GM18951 (cell line): ENCODE data around the gene ANGPTL2.

Source experiments
- POLR2A ChIP-seq: IDR thresholded peaks from 4 replicates; pipeline ENCODE4 v1.6.1; 2011; ENCODE audit warnings: mild to moderate bottlenecking; ENCODE audit not compliant: insufficient read length, insufficient read depth; ENCODE audit errors: extremely low read depth
- in situ Hi-C: fragments of 300-500 bp; cut with MboI; formaldehyde crosslinking; loops from one replicate; pipeline ENCODE4 v1.12.0; 2022; ENCODE audit warnings: low sequenced_read_pairs, mixed read lengths, inconsistent platforms; ENCODE audit not compliant: unreplicated experiment

ANGPTL2 gene

DNA sequence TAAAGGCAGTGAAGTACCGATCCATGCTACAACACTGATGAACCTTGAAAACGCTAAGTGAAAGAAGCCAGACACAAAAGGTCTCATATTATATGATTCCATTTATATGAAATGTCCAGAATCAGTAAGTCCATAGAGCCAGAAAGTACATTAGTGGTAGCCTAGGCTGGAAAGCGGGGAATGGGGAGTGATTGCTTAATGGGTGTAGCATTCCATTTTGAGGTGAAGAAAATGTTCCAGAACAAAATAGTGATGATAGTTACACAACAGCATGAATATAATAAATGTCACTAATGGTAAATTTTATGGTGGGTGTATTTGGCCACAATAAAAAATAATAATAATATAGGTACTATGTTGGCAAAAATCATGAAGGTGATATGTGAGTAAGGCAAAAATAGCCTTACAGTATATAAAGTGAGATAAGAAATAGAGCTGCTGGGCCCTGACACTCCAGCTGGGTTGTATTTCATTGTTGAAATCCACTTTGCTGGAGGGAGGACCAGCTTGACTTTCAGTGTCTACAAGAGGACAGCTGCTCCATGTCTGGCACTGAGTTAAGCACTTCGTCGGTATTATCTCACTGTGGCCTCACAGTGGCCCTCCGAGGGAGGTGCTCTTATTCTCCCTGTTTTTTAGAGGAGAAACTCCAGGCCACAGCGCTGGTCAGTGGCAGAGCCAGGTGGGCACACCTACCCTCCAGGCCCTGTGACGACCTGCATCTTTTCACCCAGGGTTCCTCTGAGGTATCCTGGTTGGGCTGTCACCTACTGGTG lies 22.4 kb upstream of the ANGPTL2 start:
- no peak for TF ChIP-seq POLR2A
- in situ Hi-C loops: no loop called here

DNA sequence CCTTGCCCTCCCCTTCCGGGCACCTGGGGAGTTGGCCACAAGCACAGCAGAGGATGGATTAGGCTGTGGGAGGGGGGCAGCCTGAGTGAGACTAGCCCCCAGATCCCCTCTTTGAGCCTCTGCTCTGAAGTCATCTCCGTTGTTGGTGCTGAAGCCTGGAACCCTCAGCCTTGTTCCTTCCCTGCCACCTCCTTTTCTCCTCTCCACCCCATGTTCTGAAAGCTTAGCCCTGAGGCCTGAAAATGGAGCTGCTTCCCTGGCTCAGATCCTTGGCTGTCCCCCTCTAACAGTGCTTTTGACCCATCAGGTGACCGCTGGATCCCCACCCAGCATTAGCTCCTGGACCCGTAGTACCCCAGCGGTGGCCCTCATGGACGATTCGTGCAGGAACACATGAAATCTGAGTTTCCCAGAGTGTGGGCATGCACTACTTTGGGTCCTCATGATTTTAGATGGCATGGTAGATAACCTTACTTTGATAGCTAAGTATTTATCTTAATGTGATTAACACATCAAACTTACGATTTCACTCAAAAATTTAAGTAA lies 21.6 kb upstream of the ANGPTL2 start:
- no peak for TF ChIP-seq POLR2A
- in situ Hi-C loops: no loop called here

DNA sequence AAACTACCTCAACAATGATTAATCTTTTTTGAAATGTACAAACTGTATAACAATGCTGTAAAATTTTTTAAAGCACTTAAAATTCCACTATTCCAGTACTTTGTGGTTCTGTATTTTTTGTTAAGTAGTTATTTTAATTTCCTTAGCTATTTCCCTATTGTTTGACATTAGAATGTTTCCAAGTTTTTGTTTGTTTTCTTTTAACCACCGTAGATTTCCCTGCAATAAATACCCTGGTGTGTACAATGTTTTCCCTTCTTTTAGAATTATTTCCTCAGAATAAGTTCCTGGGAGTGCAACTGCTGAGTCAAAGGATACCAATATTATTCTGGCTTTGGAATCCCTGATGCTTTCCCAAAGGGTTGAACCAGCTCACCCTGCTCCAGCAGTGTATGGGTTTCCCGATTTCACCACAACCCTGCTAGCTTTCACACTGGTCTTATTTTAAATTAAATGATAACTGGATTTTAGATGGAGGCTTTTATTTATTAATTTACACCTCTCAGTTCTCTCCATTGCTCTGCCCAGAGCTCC lies 20.6 kb upstream of the ANGPTL2 start:
- in situ Hi-C loops: no loop called here
- TF ChIP-seq POLR2A: no peak

DNA sequence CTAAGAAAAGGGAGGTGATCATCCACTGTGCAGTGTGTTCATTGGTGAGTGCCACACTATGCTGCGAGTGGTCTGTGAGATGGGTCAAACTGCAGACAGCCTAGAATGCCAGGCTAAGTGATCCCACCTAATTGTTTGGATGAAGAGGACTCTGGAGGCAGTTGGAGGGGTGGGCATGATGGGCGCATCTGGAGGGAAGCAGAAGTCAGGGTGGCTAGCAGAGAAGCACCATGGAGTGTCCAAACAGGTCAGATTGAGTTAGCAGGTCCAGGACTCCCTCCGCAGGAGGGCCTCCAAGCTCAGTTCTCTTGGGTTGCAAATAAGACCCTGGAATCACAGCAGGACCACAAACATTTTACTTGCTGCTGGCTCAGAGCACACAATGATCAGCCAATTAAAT lies 19.9 kb upstream of the ANGPTL2 start:
- in situ Hi-C loops: no loop called here
- TF ChIP-seq POLR2A: no peak

DNA sequence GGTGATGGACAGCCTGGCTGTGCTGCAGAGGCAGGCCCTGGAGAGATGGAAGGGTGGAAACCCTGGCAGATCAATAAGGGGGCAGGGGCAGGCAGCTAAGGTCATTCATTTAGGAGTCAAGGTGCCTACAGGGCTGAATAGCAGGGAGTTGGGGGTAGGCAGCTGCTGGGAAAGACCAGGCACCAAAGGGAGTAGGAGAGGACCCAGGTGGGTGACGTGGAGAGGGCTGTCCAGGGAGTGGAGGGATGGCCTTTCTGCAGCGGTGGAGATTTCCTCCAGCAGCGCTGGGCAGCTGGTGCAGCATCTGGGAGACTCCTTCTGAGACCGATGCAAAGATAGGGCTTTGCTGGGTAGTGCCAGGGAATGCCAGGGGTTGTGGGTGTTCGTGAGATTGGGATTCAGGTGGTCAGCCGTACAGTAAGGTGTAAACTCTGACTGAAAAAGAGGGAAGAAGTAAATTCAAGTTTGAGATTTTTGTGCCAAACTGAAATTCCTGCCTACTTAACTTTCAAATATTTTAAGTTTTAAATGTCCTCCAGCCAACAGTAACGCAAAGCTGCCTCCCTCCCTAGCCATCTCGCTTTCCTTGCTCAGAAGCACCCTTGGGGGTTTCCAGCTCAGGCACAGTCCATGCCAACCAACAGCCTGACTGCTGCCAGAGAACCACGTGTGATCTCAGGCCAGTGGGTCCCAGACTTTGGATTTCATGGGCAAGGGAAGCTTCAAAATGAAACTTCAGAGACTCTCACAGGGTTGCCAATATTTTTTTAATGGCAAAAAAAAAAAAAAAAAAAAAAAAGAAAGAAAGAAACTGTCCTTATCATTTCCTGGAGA lies 18.6 kb upstream of the ANGPTL2 start:
- in situ Hi-C loops: no loop called here
- no peak for TF ChIP-seq POLR2A

DNA sequence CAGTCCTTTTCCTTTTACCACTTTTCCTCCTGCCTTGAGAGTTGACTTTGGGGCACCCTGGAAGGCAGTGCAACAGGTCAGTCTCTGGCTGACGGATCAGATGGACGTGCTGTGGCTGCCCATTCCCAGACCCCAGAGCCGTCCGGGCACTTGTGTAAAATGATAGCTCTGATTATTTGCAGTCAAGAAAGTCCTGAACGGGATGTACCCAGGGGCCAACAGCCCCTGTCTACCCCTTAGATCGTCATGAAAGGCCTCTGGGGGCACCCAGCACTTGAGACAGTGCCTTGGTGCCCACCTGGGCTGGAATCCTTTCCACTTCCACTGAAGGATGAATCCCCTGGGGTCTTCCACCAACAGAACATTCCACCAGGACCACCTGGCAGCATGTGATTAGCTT lies 17.7 kb upstream of the ANGPTL2 start:
- in situ Hi-C loops: no loop called here
- TF ChIP-seq POLR2A: no peak

DNA sequence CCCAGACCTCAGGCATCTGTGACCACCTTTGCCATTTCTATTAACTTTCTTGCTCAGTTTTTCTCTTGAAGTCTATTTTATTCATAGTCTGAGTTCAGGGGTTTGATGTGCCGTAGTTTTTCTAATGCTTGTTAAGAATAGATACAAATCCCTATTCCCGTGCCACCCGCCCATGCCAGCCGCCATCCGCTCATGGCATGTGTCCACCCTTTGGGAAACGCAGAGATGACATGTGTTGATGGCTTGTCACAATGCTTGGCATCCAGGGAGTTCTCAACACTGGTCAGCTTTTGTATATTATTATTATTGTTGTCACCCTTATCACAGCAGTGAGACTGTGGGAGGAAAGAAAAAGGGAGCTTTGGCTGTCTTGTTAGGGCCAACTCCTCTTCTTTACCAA lies 17.3 kb upstream of the ANGPTL2 start:
- TF ChIP-seq POLR2A: no peak
- in situ Hi-C loops: no loop called here

DNA sequence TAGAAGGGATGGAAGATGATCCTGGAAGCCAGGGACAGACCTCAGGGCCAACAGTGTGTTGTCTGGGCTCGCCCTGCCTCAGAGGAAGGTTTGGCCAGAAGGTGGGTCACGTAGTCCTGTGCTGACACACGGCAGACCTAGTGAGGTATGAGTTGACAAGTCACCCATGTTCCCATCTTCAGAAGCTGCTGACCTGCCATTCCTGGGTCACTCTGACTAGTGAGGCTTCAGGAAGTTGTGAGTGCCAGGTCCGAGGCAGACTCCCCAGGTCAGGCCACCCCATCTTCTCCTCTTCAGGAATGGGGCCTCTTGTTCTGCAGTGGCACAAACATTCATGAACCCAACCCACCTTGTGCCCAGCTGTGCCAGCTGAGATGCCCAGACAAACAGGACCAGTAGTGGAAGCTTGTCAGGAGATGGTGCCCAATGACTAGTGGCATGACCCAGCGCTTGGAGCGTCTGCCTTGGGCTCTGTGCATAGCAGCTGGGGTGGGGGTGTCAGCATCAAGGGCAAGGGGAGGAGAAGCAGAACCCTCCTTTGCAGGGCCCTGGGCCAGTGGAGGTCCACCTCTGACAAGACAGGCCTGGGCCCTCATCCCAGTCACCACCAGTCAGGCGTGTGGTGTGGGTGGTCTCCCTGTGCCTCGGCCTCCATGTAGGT lies 16.8 kb upstream of the ANGPTL2 start:
- no peak for TF ChIP-seq POLR2A
- in situ Hi-C loops: no loop called here

DNA sequence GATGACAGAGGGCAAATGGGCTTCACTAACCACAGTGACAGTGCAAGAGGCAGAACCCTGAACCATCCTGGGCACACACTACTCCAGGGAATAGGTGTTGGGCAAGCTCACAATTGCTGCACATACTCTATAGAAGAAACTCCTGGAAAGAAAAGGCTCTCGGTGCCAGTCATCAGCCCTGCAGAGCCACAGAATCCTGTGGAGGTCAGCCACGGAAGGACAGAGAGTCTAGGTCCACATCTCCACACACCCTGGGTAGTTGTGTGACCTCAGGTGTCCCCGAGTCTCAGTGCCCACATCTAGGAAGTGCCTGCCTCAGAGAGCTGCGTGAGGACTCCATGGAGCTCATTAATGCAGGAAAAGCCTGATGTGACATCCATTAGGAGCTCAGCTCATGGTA lies 16.0 kb upstream of the ANGPTL2 start:
- in situ Hi-C loops: no loop called here
- no peak for TF ChIP-seq POLR2A

DNA sequence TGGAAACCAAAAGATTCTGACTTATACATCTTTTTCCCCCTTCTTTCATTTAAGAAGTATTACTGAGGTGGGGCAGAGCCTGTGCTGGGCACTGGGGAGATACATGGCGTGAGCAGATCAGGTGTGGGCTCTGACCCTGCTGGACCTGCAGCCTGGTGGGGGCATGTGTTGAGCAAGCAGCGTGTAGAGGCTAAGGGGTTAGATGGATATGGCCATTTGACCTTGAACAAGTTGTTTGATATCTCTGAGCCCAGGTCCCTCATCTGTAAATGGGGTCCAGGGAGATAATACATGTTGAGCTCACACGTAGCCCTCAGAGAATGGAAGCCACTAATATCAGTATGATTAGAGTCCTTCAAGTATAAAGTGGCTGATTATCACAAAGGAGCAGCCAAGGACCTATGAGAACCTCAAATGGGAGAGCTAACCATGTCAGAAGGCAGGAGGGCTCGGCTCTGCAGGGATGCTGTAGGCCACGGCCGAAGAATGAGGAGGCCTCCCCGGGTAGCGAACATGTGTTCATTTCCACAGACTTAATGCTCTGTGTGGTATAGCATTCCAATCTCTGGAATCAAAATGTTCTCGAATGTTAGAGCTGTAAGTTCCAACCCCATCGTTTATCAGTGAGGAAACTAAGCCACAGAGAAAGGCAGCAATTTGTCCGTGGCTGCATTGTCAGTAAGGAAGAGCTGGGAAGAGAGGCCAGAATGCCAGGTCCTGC lies 15.4 kb upstream of the ANGPTL2 start:
- in situ Hi-C loops: no loop called here
- no peak for TF ChIP-seq POLR2A

DNA sequence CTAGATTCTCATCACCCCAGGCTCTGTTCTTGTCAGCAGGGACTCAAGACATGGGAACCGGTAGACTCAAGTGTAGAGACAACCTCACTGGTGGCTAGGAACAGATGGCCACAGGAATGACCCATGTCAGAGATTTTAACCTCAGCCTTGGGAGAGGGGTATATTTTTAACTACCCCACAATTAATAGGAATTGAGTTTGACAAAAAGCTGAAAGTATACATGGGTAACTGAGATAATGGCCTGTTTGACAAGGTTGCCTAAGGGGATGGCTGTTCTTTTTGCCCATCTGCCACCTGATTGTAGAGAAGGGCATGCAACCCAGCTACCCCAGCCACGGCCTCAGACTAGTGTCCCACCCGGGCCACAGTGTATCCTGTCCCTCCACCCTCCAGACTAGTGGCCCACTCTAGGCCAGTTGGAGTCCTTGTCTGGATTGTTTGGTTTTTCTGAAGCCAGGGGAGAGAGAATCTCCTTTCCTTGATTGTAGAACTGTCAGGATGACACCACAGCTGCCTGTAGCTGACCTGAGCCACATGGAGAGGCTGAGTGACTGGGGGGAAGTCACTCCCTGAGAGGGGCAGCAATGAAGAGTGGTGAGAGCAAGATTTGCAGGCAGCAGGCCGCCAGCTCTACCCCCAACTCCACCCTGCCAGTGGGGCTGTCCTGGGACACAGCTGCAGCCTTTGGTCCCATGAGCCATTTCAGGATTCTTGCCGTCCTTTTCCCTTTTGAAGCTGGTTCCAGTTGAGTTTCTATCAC lies 14.6 kb upstream of the ANGPTL2 start:
- in situ Hi-C loops: no loop called here
- no peak for TF ChIP-seq POLR2A
